GM10248 (cell line): ENCODE measurements around the gene ZSCAN4.

Experiments used
- CTCF ChIA-PET: fragments of 300-600 bp; sonication (Branson Sonifier 250); formaldehyde crosslinking; extraction: SDS; loops from one replicate; lab custom pipeline; 2021; ENCODE audit warnings: antibody characterized with exemption; lab: Yijun Ruan, JAX
- POLR2A ChIA-PET: fragments of 350-650 bp; sonication (Branson Sonifier 250); formaldehyde crosslinking; extraction: SDS; loops from one replicate; lab custom pipeline; 2020; ENCODE audit warnings: antibody characterized with exemption; lab: Yijun Ruan, JAX
- DNase-seq: peaks from one replicate; pipeline ENCODE4 v3.0.0; 2012; ENCODE audit errors: extremely low spot score
- CTCF ChIP-seq: IDR thresholded peaks from 2 replicates; pipeline ENCODE4 v1.5.1; 2012; ENCODE audit warnings: mild to moderate bottlenecking, low read depth; ENCODE audit errors: extremely low read depth, missing control alignments, control extremely low read depth

Gene ZSCAN4

DNA sequence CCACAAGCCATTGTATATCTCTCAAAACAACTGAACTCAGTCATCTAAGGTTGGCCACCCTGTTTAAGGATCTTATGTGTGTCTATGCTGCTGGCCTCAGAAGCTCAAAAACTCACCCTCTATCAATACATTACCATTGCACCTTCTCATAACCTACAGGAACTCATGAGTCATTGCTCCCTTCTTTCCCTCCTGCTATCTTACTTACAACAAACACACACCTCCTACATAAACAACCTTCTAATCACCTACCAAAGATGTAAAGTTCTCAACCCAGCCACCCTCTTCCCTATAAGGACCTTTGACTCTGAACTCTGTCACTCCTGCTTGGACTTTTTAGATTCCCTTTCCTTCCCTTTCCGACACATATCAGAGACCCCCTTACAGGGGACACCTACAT is 13.3 kb upstream of the ZSCAN4 start:
- ChIA-PET CTCF (no interaction called here), POLR2A (no interaction called here)
- no peak for DNase-seq
- TF ChIP-seq CTCF = no peak

DNA sequence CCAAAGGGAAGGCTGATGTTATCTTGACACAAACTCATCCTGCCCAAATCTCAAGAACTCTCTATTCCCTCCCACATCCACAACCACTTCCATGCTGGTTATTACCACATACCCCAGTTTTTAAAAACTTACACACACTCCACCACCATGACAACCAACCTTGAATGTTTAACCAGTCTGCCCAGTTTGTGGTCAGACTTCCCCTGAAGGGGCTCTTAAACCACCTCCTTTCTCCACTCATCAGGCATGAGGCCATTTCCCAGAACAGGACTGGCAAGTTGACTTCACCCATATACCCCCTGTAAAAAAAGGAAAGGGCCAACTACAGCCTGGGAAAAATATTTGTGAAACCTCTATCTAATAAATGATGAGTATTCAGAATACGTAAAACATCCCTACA is 12.4 kb upstream of the ZSCAN4 start:
- DNase-seq = no peak
- ChIA-PET POLR2A (no interaction called here), CTCF (interaction anchor here (2.1 kb wide), 1 partner anchor 14 kb away, joined by 8 read pairs; no protein-coding TSS in a partner anchor)
- TF ChIP-seq CTCF = no peak

DNA sequence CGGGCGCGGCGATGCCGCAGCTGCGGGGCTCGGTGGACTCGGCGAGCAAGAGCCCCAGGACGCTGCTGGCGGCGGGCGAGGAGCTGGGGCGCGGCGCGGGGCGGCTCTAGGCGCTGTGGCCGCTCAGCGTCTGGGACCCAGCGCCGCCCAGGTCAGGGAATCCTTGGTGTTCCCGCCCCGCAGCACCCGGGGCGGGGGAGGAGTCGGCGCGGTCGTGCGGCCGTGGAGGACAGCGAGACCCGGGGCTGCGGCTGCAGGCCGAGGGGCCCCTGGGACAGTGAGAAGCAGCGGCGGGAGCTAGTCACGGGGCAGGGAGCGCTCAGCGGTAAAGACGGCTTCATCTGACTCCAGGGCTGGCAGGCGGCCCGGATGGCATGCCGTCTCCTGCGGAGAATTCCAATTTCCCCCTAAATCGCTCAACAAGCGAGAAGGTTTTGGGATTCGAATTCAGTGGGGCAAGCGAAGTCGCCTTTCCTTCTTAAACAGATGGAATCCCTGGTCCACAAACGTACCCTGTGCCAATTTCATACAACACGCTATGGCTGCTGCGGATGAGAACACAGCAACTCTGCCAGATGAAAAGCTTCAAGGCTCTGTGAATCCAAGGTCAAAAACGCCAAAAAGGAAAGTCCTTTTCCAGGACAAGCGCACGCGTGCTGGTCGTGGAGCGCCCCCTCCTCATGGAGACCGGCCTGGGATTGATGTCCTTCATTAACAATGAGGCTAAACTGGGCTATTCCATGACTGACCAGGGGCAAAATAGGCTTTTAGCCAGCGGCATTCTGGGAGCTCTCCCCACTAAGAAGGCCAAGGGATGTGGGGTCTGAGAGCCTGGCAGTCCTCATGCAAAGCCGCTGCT is 4.2 kb upstream of the ZSCAN4 start:
- TF ChIP-seq CTCF = no peak
- CTCF ChIA-PET = interaction anchor here (1.1 kb wide), 1 partner anchor 13 kb away, joined by 4 read pairs; no protein-coding TSS in a partner anchor
- POLR2A ChIA-PET = interaction anchor here (0.6 kb wide), 1 partner anchor 366 kb away, joined by 3 read pairs; no protein-coding TSS in a partner anchor
- DNase-seq = peak; percentile 27

DNA sequence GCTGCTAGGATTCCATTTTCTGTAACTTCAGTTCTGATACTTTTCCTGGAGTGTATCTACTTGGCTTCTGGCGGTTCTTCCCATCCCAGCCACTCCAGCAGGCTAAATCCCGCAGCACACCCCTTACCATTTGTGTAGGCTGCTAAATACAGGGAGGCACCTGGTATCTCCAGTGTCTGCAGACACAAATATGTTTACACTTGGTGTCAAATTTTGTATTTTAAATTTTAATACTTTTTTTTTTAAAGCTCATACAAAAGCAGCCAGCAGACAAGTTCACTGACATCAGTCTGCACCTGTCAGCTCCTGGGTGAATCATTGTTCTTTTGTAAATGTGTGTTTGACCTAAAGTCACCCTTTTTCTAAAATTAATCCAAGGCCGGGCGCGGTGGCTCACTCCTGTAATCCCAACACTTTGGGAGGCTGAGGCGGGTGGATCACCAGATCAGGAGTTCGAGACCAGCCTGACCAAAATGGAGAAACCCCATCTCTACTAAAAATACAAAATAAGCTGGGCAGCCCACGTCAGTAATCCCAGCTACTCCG is 3.4 kb upstream of the ZSCAN4 start:
- no peak for TF ChIP-seq CTCF
- CTCF ChIA-PET = interaction anchor here (0.8 to 1.1 kb wide), 2 partner anchors 12 to 18 kb away, joined by 3 to 4 read pairs; no protein-coding TSS in a partner anchor
- POLR2A ChIA-PET = no interaction called here
- DNase-seq = no peak

DNA sequence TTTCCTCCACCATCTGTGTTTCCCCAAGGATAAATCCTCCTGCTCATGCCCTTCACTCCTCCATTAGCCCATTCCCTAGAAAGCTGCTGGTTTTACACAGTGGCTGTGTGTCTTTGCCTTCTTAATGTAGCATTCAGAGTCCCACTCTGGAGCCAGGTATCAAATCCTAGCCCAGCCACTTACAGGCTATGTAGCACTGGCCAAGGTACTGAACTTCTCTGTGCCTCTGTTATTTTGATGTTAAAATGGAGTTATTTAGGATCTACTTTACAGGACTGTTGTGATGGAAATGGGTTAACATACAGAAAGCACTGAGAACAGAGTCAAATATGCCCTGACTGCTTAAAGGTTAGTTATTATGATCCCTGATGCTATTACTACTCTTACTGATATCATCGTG is 1.5 kb upstream of the ZSCAN4 start:
- TF ChIP-seq CTCF = no peak
- CTCF ChIA-PET = no interaction called here
- POLR2A ChIA-PET = no interaction called here
- DNase-seq = no peak

DNA sequence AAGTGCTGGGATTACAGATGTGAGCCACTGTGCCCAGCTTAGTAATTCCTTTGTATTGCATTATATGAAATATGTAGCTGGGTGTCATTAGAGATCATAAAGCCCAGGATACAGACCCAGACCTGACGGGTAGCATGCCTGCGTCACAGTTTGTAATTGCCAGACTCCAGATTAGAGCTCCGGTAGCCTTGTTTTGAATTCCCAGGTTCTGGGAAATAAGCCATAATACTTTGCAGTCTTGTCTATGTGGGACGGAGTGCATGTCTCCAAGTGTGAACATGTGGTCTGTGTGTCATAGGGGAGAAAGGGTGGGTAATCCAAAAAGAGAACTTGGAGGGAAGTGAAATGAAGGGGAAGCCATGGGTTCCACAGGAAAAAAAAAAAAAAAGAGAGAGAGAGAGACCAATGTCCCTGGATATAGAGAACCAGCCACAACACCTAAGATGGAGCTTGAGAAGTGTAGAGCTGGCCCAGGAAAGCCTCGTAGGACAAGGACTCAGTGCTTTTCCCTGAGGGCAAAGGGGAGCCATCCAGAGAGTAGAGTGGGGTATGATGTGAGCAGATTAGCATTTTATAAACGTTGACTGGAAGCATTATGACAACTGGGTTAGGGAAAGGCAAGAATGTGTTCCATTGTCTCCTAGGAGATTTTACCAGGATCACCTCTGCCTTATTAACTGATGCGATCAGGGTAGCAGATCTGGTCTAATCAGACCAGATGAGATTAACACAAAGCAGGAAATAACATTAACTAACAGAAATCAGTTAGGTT is 2.6 kb downstream of the ZSCAN4 start:
- TF ChIP-seq CTCF = no peak
- DNase-seq = no peak
- POLR2A ChIA-PET = no interaction called here
- CTCF ChIA-PET = interaction anchor here (1.6 to 2.7 kb wide), 3 partner anchors 11 to 54 kb away, joined by 3 to 8 read pairs (median 7); partner anchors contain the start of gene ZNF551
